Spinal cord (tissue), 10 donors: Measurements from ENCODE around the gene ACSM2B. TPM values are rescaled to one million over a fixed set of nuclear protein-coding genes. Genes with fewer than 3 reads are reported as not detected.
"Not testable (repeated sequence)": the region's sequence is repeated elsewhere in the genome, so short reads cannot be mapped to it uniquely, and the experiment has no call there.

Experiments
- DNase-seq, 6 donors: peaks; one replicate each; pipeline versions ENCODE4 v3.0.0 to v3.0.0-alpha.2; 2013 to 2015; ENCODE audit warnings: low spot score in 6 of 6, low read depth in 4 of 6
- H3K27ac ChIP-seq: one replicate; pipeline ENCODE4 v1.5.1; 2013; ENCODE audit warnings: low read depth, low read length, control low read depth
- H3K27me3 ChIP-seq: one replicate; pipeline ENCODE4 v1.6.1; 2013; ENCODE audit warnings: low read length; ENCODE audit not compliant: control insufficient read depth, insufficient read depth
- H3K36me3 ChIP-seq: one replicate; pipeline ENCODE4 v1.6.1; 2013; ENCODE audit warnings: low read length; ENCODE audit not compliant: control insufficient read depth, insufficient read depth
- H3K4me1 ChIP-seq: one replicate; pipeline ENCODE4 v1.6.1; 2013; ENCODE audit warnings: low read length; ENCODE audit not compliant: control insufficient read depth, insufficient read depth
- H3K4me3 ChIP-seq: one replicate; pipeline ENCODE4 v1.5.1; 2013; ENCODE audit warnings: low read depth, low read length, control low read depth
- H3K9me3 ChIP-seq: one replicate; pipeline ENCODE4 v1.6.1; 2013; ENCODE audit warnings: low read length; ENCODE audit not compliant: control insufficient read depth, insufficient read depth
- WGBS: methylation state at CpG from one replicate; pipeline ENCODE4 v1.1.5; 2013; ENCODE audit warnings: missing lambda C conversion rate; ENCODE audit not compliant: insufficient coverage; 5-methylcytosine and 5-hydroxymethylcytosine counted together
- polyA plus RNA-seq, 2 donors: library from polyadenylated mRNA; unstranded; fragments of 120-200 nt; gene quantifications; one replicate each; pipeline ENCODE4 v1.2.1, GENCODE V29; 2013; ENCODE audit not compliant: insufficient read length in 2 of 2
- small RNA-seq: library from RNA; depleted of rRNA; stranded (forward); fragments of <200 nt; gene quantifications from one replicate; pipeline ENCODE3, GENCODE V24; 2014; ENCODE audit warnings: low replicate concordance
- total RNA-seq, 2 donors: library from RNA; depleted of rRNA in 1 of 2; stranded (reverse); fragments of 120-200 nt in 1 of 2; fragments of >200 nt in 1 of 2; gene quantifications; one replicate each; pipeline versions ENCODE4 v1.2.3 to v1.2.4, GENCODE V29; 2013 to 2014
- donor health status: healthy.

ACSM2B gene
- total and polyA plus RNA-seq, 4 donors = 0.99 TPM; not detected in 3

- Histone ChIP-seq H3K4me1 (no peaks in the 10 kb centered on the region), H3K9me3 (no peaks in the 10 kb centered on the region), H3K36me3 (no peaks in the 10 kb centered on the region), H3K4me3 (no peak overlapping the region), H3K27ac (no peak overlapping the region), H3K27me3 (no peaks in the 10 kb centered on the region)
- DNase-seq = no peak
Observed at GRCh38 chr16:20515688-20516090, 60.5 kb downstream of the ACSM2B start.

DNA sequence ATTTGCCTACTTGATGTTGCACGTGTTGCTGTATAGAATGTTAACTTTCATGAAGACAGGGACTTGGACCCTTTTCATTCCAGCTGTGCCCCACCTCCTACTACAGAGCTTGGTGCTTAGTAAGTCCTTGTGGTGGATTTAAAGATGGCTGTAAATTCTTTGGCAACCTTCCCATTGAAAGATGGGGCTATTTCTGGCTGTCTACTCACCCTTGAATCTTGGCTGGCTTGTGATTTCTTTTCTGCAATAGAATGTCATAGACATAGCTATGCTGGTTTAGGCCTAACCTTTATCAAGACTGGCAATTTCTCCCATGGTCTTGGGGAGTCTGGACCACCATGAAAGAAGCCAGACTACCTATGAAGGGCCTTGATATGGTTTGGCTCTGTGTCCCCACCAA lies 65.8 kb downstream of the ACSM2B start:
- no peak overlapping the region for H3K27ac ChIP-seq
- no peaks in the 10 kb centered on the region for H3K36me3 ChIP-seq
- H3K4me1 ChIP-seq = no peaks in the 10 kb centered on the region
- whole genome bisulfite sequencing = no CpG with 5 or more reads among the region's 1 CpG
- peaks cover 3% of the 10 kb centered on the region for H3K9me3 ChIP-seq
- no peaks in the 10 kb centered on the region for H3K27me3 ChIP-seq
- DNase-seq = no peak
- no peak overlapping the region for H3K4me3 ChIP-seq

DNA sequence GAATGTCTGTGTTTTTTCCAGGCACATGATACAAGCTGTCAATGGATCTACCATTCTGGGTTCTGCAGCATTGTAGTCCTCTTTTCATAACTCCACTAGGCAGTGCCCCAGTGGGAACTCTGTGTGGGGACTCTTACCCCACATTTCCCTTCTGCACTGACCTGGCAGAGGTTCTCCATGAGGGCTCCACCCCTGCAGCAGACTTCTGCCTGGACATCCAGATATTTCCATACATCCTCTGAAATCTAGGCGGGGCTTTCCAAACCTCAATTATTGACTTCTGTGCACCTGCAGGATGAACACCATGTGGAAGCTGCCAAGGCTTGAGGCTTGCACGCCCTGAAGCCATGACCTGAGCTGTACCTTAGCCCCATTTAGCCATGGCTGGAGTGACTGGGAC lies 68.9 kb downstream of the ACSM2B start:
- Histone ChIP-seq H3K4me1 (no peaks in the 10 kb centered on the region), H3K4me3 (no peak overlapping the region), H3K27me3 (no peaks in the 10 kb centered on the region), H3K27ac (no peak overlapping the region), H3K36me3 (no peaks in the 10 kb centered on the region), H3K9me3 (peaks cover 4% of the 10 kb centered on the region)
- 53% methylated on average over 2 of the region's 2 CpGs for whole genome bisulfite sequencing
- DNase-seq = no peak

- no peak overlapping the region for H3K27ac ChIP-seq
- no peaks in the 10 kb centered on the region for H3K4me1 ChIP-seq
- DNase-seq = no peak
- H3K4me3 ChIP-seq = no peak overlapping the region
- no peaks in the 10 kb centered on the region for H3K36me3 ChIP-seq
- H3K27me3 ChIP-seq = no peaks in the 10 kb centered on the region
- 83% methylated on average over 1 of the region's 1 CpG for WGBS
- H3K9me3 ChIP-seq = peaks cover 4% of the 10 kb centered on the region
Observed at GRCh38 chr16:20504418-20504817, 71.7 kb downstream of the ACSM2B start.

DNA sequence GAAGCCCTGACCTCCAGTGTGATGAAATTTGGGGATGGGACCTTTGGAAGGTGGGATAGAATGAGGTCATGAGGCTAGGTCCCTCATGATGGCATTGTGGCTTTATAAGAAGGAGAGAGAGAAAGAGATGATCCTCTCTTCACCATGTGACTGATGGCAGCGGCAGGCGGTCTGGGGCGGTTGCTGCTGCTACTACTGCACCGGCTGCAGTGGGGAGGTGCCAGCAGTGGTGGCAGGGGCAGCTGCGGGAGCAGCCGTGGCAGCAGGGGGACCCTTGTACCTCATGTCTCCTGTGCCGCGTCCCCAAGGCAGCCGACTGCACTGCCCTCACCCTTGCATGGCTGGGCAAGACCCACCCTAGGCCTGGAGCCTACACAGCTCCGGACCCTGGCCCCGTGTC lies 84.7 kb downstream of the ACSM2B start:
- H3K4me1 ChIP-seq, H3K27me3 ChIP-seq, H3K4me3 ChIP-seq, DNase-seq, H3K27ac ChIP-seq, H3K36me3 ChIP-seq, H3K9me3 ChIP-seq: not testable (repeated sequence)
- WGBS = no CpG with 5 or more reads among the region's 11 CpGs

DNA sequence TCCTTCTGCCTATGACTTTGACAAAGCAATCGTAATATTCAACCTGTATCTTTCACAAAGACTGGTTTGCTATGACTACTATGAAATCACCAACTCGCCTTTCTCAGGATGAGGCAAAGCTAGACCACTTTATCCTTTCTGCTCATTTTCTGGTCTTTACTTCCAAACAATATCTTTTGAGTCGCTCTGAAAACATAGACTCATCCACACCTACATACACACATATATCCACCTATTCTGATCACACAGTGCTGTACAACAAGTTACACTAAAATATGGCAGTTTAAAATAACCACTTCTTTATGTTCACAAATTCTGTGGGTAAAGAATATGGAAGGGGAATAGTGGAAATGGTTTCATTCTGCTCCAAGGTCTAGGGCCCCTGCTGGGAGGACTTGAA lies 85.2 kb downstream of the ACSM2B start:
- WGBS = no CpG with 5 or more reads among the region's 3 CpGs
- not testable (repeated sequence) for DNase-seq

More for the DNA sequence above, 85.2 kb downstream of the ACSM2B start:
- H3K4me3 ChIP-seq, H3K4me1 ChIP-seq, H3K9me3 ChIP-seq, H3K36me3 ChIP-seq, H3K27me3 ChIP-seq, H3K27ac ChIP-seq: not testable (repeated sequence)

Small RNA genes lying within 50 kb of the gene (small RNA-seq; reads per million reads assigned to genes)
- not detected for gene AC141273.3

Other genes with a start within 250 kb of the ACSM2B start
- gene GP2, start 248.9 kb downstream of the ACSM2B start, total RNA-seq = not detected
- under 1 TPM; 0.17 to 0.21 TPM for gene GP2, start 248.9 kb downstream of the ACSM2B start, polyA plus RNA-seq
- not detected for gene UMOD, start 223.7 kb downstream of the ACSM2B start, total RNA-seq
- under 1 TPM; 0.19 to 0.63 TPM for gene UMOD, start 223.7 kb downstream of the ACSM2B start, polyA plus RNA-seq
- not detected for gene PDILT, start 171.6 kb downstream of the ACSM2B start, total RNA-seq
- not detected for gene PDILT, start 171.6 kb downstream of the ACSM2B start, polyA plus RNA-seq
- gene ACSM5, start 166.8 kb downstream of the ACSM2B start, total RNA-seq = 1 to 10 TPM; 1.7 to 2.2 TPM
- 1 to 10 TPM; 2.2 to 2.4 TPM for gene ACSM5, start 166.8 kb downstream of the ACSM2B start, polyA plus RNA-seq
- gene ACSM2A, start 124.8 kb downstream of the ACSM2B start, total RNA-seq = under 1 TPM in 1 of 2 donors, not detected in 1; 0.11 TPM
- gene ACSM2A, start 124.8 kb downstream of the ACSM2B start, polyA plus RNA-seq = under 1 TPM; 0.56 to 0.71 TPM
- gene ACSM1, start 121.3 kb upstream of the ACSM2B start, total RNA-seq = under 1 TPM; 0.10 to 0.22 TPM
- gene ACSM1, start 121.3 kb upstream of the ACSM2B start, polyA plus RNA-seq = under 1 TPM; 0.11 to 0.22 TPM
- gene THUMPD1, start 165.5 kb upstream of the ACSM2B start, total RNA-seq = 10 to 100 TPM; 48.4 to 58.9 TPM
- gene THUMPD1, start 165.5 kb upstream of the ACSM2B start, polyA plus RNA-seq = 10 to 100 TPM; 36.7 to 41.1 TPM
- gene ACSM3, start 187.6 kb upstream of the ACSM2B start, total RNA-seq = 1 to 10 TPM; 1.7 to 3.4 TPM
- gene ACSM3, start 187.6 kb upstream of the ACSM2B start, polyA plus RNA-seq = 1 to 10 TPM; 4.2 to 5.2 TPM
- gene ERI2, start 230.1 kb upstream of the ACSM2B start, total RNA-seq = 10 to 100 TPM; 26.0 to 34.1 TPM
- gene ERI2, start 230.1 kb upstream of the ACSM2B start, polyA plus RNA-seq = 10 to 100 TPM; 23.1 to 23.5 TPM
- gene REXO5, start 230.2 kb upstream of the ACSM2B start, total RNA-seq = 10 to 100 TPM; 10.8 to 11.6 TPM
- 10 to 100 TPM; 11.5 to 12.7 TPM for gene REXO5, start 230.2 kb upstream of the ACSM2B start, polyA plus RNA-seq